ACHN (cell line): ENCODE data around the gene NAPB.
A peak's percentile ranks its signal among the peaks of the same experiment; 100 is the strongest.
"Not testable (repeated sequence)": the region's sequence is repeated elsewhere in the genome, so short reads cannot be mapped to it uniquely, and the experiment has no call there.

Experiments
- DNase-seq: peaks from one replicate; pipeline ENCODE4 v3.0.0-alpha.2; 2015
- in situ Hi-C: cut with HindIII; loops from 2 replicates; pipeline ENCODE4 v1.10.0; 2017; ENCODE audit warnings: low sequenced_read_pairs, low pct_ligation_motif_present, low pct_unique_long_range_greater_than_20kb

The NAPB gene

DNA sequence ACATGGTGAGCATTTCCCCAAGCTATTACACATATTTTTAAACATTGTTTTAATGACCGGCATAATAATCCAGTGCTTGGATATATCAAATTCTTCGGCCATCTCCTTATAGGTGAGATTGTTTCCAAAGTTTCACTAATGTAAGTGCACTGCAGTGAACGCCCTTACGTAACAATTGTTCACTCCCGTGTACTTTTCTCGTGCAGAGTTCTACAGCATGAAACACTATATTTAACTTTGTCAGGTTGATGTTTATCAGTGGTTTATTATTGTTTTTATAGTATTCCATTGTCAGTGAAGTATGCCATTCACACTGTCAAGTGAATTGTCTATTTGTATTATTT is 62.8 kb downstream of the NAPB start:
- in situ Hi-C loops, result no loop called here
- no peak for DNase-seq

- in situ Hi-C loops, result no loop called here
These were observed 63.3 kb downstream of the NAPB start for GRCh38 chr20:23357767-23358562.

GRCh38 chr20:23356203-23356602 is 65.1 kb downstream of the NAPB start:
- in situ Hi-C loops, result no loop called here
- DNase-seq, result no peak

More at GRCh38 chr20:23357767-23358562, 63.3 kb downstream of the NAPB start:
- peak; percentile 98 for DNase-seq

GRCh38 chr20:23350904-23351838 is 70.1 kb downstream of the NAPB start:
- in situ Hi-C loops, result no loop called here
- peak; percentile 40 for DNase-seq

DNA sequence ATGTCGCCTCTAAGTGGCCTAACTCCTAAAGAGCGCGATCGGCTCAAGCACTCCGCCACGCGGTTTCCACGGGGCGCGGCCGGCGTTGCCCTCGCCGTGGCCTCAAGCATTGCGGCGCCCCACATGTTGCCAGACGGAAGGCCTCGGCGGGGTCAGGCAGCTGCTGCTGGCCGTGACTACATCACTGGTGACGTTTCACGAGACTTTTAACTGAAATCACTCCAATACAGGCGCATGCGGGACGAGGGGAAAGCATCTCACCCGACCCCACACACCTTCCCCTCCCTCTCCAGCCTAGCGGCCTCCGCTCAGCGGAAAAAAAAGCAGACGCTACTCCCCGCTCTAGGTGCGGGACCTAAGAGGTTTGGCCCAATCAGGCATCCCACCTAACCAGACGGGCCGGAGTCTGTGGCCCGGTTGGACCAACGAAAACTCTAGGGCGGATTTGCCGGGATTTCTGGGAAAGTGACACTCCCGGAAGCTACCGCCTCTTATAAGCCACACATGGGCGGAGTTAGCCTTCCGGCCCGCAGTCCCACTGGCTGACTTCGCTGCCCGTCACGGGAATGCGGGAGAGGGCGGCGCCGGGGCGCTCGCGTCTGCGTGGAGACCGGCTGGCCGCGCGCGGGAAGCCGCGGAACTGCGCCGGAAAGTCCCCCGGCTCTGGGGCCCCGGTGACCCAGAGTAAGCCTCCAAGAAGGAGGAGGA is 70.9 kb downstream of the NAPB start, which contains the start of gene NXT1:
Gene NXT1, plus strand, starts transcription at position 596 of the 708 bp plus-strand sequence. CDS start 3,251 bp downstream, outside the sequence.
- in situ Hi-C loops, result no loop called here
- DNase-seq, result peak; percentile 97

DNA sequence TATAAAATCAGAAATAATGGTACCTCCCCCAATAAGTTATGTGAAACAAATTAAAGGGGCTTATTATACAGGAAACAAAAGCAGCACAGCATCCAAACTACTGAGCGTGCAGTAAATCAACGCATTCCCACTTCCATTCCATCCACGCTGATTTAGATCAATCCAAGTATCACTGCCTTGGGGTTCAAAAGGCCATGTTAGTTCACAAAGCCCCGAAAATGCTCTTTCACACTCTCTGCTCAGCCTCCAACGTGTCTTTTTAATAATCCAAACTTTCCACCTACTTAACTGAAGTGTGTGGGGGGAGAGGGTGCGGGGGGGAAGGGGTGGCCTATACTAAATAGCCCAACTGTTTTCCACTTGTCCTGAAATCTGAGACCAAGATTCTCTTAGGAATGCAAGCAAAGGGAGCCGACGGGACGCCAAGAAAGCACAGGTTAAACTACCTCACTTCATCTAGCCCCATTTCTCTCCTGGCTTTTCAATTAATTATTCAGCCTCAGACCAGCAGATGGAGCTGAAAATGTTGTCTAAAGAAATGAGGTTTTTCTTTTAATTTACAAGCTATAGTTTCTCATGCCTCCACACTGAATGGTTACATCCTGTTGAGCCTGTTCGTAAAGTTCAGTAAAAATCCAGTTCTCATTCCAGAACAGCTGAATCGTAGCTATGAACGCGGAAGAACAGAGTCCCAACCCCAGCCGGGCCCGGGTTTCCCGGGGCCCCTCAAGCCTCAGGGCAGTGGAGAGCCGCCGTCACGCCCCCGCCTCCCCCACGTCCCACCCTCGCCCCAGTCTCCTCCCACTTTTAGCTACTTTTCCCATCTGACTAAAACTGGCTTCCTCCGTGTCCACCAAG is 71.7 kb downstream of the NAPB start:
- DNase-seq, result peak; percentile 76
- in situ Hi-C loops, result no loop called here

- DNase-seq, in situ Hi-C loops: not testable (repeated sequence)
These were observed 72.8 kb downstream of the NAPB start for GRCh38 chr20:23348510-23348909.

DNA sequence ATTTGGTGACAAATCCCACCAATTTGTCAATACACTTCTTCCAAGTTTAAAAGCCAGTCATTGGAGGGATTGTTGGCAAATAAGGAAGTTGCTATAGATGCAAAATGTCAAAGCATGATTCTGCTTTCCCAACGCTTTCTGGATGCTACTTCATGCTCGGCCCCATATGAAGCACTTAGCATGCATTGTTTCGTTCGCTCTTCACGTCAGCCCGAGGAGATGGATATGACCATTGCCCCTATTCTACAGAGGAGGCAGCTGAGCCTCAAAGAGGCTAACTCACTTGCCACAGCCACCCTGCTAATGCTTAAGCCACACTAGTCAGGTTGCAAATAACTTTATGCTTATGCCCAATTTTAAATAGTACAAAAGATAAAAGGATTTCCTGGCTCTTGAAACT is 73.5 kb downstream of the NAPB start:
- in situ Hi-C loops, result no loop called here
- DNase-seq, result no peak

DNA sequence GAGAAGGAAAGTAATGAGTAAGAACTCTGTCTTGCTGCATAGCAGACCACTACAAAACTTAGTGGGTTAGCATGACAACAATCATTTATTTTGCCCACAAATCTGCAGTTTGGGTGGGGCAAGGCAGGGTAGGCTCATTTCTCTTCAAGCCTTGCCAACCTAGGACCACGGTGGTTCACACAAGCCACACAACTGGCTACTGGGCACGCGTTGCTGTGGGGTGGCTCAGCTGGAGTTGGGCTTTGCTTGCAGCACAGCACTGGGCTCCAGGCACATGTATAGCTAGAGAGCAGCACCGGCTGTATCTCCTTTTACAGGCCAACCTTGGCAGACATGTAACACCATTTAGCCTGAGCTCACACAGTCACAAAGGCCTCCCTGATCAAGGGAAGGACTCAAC is 75.3 kb downstream of the NAPB start:
- in situ Hi-C loops, result no loop called here
- no peak for DNase-seq

GRCh38 chr20:23344336-23344735 is 77.0 kb downstream of the NAPB start:
- DNase-seq, result no peak
- in situ Hi-C loops, result no loop called here

- no peak for DNase-seq
- in situ Hi-C loops, result no loop called here
These were observed 77.7 kb downstream of the NAPB start for GRCh38 chr20:23343590-23343989.

GRCh38 chr20:23341073-23341472 is 80.2 kb downstream of the NAPB start:
- in situ Hi-C loops, result no loop called here
- DNase-seq, result no peak

DNA sequence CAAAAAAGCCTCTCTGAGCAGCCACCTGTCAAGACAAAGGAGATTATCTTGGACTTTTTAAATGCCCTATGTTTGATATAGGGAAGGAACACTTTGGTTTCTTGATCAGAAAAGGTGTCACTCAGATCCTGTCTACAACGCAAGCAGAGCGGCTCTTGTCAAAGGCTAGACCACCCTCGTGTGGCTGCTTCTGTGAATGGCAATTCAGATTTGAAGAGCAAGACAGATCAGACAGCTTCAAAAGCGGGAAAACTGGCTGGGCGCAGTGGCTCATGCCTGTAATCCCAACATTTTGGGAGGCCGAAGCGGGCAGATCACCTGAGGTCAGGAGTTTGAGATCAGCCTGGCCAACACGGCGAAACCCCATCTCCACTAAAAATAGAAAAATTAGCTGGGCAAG is 80.8 kb downstream of the NAPB start:
- peak; percentile 56 for DNase-seq
- in situ Hi-C loops, result no loop called here

DNA sequence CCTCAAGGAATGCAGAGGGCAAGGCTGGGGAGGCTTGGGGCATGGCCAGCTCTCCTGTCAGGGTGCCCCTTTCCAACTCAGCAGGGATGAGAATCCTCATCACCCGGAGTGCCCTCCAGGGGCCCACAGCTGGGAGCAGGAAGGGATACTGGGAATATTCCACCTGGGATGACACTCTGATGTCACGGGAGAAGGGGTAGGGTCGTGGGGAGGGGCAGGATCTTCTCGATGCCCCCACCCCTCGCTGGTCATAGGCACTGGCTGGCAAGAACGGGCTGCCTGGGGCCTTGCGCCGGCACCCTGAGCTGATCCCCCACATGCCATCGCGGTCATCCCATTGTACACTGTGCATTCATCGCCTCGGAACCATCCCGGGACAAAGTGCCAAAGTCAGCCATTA is 81.3 kb downstream of the NAPB start:
- in situ Hi-C loops, result no loop called here
- DNase-seq, result no peak

GRCh38 chr20:23337312-23337711 is 84.0 kb downstream of the NAPB start:
- DNase-seq, result no peak
- in situ Hi-C loops, result no loop called here

DNA sequence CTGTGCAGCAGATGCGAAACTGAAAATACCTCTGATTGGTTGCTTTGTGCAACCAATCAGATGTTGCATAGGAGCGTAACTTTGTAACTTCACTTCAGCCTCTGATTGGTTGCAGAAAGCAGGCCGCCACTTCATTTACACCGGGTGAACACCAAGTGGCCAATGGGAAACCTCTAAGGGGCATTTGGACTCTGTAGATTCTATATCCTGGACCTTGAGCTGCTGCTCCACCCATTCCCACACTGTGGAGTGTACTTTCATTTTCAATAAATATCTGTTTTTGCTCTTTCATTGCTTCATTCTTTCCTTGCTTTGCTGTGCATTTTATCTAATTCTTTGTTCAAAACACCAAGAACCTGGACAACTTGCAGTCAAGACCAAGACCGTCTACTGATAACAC is 84.8 kb downstream of the NAPB start:
- no peak for DNase-seq

DNA sequence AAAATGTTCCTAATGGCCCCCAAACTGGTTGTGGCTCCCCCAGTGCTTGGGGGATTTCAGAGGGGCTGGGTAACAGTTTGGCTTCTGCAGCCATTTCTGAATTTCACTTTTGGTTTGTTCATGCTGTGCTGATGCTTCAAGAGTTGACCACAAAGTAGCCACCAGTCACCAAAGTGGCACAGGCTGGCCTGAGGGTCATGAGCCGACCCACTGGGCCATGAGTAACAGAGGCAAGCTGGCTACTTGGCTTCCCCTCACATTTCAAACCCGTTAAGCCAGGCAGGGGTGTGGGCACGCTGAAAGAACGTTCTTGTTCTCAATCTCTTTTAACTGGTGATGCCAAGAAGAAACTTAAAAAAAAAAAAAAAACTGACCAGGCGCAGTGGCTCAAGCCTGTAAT is 85.8 kb downstream of the NAPB start:
- in situ Hi-C loops, result no loop called here
- DNase-seq, result no peak

More for the DNA sequence above, 84.8 kb downstream of the NAPB start:
- in situ Hi-C loops, result no loop called here

DNA sequence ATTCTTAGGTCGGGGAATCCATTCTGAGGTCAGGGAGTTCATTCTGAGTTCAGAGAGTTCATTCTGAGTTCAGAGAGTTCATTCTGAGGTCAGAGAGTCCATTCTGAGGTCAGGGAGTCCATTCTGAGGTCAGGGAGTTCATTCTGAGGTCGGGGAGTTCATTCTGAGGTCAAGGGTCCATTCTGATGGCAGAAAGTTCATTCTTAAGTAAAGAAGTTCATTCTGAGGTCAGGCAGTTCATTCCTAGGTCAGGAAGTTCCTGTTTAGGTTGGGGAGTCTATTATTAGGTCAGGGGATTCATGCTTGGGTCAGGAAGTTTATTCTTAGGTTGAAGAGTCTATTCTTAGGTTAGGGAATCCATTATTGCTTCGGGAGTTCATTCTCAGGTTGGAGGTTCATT is 87.2 kb downstream of the NAPB start:
- in situ Hi-C loops, result no loop called here

More for the DNA sequence above, 87.2 kb downstream of the NAPB start:
- no peak for DNase-seq
